CD4-positive, alpha-beta T cell treated with Interleukin-12 subunit alpha and Interleukin-12 subunit beta, for 1 hour (primary cell): ENCODE measurements around the gene ZNF787.
"Not testable (repeated sequence)": the region's sequence is repeated elsewhere in the genome, so short reads cannot be mapped to it uniquely, and the experiment has no call there.

Experiments
- DNase-seq: peaks from one replicate; pipeline ENCODE4 v3.0.0-alpha.2; 2020

The ZNF787 gene

DNA sequence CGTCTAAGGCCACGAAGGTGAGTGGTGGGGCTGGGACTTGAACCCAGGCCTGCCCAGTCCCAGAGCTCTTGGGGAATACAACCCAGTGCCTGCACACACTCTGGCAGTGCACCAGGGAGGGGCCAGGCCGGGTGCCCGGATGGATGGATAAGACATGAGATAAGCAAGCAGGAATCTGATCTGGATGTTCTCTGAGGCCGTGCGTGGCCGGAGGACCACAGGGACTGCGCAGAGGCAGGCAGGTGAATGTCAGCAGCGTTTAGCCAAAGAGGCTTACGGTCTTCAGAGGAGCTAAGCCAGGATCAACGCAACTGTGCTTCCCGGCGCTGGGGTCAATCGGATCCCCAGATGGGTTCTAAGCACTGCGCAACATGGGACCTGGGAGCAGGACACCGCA, 1.5 kb downstream of the ZNF787 start:
- DNase-seq: no peak

DNA sequence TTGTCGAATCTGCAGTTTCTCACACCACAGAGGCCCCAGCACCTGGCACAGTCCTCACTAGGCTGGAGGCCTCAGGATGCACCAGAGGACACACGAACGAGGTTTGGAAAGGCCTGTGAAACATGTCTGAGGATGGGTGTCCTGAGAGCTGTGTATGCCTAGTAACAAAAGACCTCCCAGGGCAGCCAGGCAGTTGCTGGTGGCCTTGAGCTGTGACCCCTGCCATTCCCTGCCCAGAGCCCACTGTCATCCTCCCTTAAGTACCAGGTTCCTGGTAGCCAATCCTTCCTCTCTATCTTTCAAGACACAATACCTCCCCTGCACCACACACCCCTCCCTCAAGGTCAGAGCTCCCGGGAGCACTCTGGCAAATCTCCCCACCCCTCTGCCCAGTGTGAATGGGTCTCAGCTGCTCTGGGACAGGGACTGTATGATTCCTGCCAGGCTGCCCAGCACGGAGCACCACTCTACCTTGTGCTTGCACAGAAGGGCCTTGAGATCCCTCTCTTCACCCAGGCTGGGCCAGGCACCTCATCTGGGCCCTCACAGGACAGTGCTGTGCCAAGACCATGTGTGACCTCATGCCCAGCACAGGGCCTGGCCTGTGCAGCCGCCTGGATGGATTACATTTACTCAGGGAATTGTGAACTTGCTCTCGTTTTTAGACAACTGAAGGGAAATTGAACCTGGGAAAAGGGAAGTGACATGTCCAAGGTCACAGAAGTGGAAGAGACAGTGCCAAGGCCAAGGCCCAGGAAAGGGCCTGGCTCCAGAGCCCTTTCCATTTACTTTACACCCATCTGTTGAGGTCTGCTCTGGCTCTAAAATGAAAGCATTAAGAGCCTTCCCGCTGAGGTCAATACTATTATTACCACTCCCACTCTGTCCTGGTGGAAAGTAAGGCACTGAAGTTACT, 2.2 kb downstream of the ZNF787 start:
- DNase-seq: no peak

DNA sequence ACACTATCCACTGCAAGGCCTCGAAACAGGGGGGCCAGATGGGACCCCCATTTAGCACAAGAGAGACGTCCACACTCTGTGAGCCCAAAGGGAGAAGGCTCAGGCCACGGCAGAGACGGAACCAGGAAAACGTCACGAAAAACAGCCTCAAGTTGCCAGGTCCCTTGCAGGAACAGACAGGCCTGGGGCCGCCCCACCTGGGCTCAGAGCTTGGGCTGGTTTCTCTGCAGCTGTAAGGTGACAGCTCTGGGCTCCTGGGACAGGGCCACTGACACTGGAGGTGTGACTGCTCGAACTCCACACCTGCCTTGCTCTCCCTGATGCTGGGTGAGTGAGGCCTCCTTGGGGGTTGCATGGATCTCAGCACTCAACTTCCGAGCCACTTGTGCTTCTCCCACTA, 3.2 kb downstream of the ZNF787 start:
- no peak for DNase-seq

DNA sequence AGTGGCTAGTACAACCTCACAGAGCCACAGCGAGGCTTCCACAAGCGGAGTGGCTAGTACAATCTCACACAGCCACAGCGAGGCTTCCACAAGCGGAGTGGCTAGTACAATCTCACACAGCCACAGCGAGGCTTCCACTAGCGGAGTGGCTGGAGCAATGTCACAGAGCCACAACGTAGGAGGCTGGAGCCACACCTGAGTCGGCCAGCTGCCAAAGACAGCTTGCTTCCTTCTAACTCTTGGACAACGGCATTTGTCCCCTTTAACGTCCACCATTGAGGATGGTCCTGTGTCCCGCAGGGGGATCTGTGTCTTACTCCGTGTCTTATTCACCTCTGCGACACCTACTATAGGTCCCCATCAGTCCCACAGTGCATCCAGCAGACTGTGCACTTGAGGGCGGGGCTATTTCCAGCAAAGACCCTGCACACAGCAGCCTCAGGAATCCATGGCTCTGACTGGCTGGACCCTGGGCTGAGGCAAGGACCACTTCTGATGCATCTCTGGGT, 3.7 kb downstream of the ZNF787 start:
- DNase-seq: no peak

DNA sequence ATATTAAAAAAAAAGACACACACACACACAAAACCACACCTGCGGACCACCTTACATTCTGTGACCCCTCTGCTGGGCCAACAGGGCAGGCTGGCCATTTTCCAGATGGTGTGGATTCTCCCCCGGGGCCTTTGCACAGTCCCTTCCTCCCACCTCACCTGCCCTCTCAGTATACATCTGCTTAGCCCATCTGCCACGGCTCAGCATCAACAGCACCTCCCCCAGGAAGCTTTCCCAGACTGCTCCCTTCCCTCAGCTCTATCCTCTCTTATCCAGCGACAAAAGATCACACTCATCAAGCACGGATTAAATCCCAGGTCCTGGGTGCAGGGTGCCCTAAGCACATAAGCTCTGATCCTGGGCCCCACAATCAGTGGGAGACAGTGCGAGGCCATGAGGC, 4.5 kb downstream of the ZNF787 start:
- DNase-seq: no peak

DNA sequence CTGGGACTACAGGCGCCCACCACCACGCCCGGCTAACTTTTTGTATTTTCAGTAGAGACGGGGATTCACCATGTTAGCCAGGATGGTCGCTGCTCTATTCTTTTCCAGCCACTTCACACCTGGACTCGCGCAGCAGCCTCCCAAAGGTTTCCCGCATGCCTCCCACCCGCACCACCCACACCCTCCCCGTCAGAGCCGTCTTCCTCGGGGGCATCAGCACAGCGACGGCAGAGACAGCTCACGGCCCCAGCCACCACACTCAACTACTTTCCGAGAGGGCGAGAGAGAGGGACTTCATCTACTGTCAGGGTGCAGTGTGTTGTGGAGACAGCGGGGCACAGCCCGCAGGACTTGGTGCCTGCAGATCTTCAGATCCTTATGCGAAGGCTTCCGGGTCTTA, 5.6 kb downstream of the ZNF787 start:
- DNase-seq: no peak

DNA sequence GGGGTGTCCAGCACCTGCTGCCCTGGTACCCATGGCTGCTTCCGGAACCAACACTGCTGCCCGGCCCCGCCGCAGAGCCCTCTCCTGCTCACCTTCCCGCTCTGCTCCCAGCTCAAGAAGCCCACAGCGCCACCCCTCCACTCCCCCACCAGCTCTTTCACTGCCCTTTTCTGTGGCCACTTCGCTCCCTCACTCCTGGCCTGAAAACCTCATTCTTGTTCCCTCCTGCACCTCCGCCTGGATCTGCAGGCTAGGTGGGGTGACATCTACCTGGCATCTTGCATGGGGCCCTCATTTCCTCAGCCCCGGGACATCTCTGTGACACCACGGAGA, 6.4 kb downstream of the ZNF787 start:
- no peak for DNase-seq

DNA sequence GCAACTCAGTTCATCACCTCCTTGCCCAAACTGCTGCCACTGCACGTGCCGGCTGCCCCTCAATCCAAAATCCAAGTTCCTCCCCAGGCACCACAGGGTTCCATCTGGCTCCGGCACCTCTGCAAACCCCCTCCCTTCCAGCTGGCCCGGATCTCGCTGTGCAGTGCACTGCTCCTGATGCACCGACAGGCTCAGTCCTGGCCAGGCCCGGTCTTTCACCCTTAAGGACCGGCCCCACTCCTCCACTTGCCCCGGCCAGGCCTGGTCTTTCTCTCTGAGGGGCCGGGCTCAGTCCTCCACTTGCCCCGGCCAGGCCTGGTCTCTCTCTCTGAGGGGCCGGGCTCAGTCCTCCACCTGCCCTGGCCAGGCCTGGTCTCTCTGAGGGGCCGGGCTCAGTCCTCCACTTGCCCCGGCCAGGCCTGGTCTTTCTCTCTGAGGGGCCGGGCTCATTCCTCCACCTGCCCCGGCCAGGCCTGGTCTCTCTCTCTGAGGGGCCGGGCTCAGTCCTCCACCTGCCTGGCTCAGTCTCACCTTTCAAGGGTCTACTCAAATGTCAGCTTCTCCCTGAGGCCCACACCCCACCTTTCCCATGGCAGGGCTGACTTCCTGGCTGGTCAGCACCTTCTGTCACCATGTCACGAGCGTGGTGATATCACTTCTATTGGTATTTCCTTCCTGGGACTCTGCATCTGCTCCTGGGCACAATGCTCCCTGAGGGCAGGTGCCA, 6.9 kb downstream of the ZNF787 start:
- no peak for DNase-seq

DNA sequence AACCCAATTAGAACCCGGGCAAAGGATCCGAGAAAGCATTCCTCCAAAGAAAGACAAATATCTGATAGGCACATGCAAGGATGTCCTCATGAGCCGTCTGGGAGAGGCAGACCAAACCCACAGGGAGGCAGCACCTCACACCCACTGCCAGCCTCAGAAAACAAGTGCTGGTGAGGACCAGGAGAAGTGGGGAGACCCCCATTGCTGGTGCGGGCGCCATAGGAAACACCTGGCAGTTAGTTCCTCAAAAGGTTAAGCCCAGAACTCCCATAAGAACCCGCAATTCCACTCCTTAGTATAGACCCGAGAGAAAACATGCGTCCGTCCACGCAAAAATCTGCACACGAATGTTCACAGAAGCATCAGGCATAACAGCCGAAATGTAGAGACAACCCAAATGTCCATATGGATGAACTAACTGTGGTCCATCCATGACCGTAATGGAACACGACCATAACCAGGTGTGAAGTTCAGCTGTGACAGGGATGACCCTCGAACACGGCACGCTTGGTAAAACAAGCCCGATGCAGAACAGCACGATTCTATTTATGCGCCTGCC, 7.9 kb downstream of the ZNF787 start:
- DNase-seq: no peak

DNA sequence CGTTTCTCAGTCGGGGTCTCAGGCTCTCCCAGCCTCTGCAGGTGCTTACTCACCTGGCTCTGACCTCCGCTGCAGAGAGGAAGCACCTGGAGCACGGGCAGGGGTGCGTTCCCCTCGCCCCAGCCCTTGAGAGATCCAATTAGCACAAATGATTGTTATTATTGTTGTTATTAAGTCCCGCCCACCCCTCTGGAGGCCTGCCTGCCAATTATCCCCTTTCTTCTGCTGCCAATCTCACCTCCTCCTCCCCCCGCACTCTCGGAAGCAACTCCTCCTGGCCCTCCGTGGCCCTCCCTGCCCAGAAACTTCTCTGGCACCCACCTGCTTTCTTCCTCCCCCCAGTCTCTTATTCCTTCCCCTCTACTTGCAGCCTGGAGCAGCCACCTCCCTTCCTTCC, 8.8 kb downstream of the ZNF787 start:
- no peak for DNase-seq

DNA sequence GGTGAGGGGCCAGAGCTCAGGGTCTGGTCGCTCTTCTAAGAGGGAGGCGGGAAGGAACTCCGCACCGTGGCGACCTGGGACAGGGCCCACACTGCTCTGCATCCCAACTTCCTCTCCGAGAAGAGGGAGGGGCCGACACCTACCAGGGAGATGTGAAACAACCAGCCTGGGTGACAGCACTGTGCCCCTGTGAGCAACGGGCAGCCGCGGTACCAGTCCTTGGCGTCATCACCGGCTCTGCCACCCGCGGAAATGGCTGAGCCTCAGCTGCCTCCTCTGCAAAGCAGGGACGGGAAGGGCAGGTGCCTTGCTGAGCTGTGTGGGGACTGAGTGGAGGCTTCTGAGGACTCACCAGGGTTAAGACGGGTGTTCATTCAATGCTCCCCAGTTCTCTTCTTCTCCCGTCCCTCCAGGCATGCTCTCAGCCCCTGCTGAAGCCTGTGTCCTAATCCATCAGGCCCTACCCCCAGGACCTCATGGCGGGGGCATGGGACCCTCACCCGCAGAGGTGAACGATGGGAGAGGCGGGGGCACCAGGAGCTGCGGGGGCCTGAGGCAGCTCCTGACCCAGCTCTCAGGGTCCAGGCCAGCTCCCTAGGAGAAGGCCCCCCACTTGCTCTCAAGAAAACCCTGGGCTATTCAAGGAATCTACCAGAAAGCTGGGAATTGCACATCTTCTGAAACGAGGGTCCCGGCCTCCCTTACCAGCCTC, 9.3 kb downstream of the ZNF787 start:
- DNase-seq: peak; percentile 38

DNA sequence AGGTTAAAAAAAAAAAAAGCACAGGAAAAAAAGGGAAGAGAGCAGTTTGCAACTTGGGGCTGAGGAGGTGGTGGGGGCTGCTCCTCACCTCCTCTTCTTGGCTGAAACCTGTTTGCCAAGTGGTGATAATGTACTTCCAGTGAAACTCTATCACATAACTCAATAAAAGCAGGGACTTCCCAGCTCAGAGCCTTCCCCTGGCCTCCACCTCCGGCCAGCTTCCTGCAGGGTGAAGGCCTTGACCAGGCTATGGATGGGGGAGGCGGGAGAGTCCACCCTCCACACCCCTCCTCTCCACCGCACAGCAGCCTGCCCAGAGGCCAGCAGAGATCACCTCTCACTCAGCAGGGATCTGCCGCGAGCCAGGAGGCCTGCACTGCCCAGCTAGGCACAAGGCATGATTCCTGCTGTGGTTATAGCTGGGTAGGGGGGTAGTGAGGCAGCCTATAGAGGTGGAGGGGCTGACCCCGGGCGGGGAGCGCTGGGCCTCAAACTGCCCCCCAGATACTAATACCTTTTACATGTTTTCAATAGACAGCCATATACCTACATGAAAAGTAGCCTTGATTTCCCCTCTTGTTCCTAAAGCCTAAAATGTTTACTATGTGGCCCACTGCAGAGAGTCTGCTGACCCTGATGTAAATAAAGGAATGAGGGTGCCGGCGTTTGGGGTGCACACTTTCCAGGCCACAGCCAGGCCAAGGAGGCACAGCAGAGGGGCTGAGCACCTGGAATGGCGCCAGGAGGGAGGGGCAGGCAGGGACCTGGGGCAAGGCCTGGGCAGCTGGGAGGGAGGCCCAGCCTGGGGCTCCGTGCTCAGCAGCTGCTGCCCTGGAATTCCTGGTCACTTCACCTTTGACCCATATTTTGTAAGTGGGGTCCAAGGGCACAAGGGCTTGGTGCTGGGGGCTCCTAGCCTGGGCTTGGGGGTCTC, 10.3 kb downstream of the ZNF787 start:
- DNase-seq: no peak

DNA sequence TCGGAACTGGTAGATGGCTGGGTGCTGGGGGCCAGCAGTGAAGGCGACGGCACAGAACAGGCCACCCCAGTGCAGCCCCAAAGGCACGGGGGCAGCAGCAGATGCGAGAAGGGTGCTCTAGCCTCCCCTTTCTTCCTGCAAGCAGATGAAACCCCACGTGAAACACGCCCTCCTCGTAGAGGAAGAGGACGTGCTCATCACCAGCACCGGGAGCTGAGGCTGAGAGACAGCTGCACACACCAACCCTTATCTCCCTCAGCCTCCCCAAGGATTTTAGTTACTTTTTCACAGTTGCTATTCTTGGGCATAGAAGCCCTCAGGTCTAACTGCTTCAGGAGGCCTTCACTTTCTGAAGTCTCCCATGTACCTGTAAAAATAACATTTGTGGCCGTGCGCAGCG, 11.9 kb downstream of the ZNF787 start:
- DNase-seq: no peak

DNA sequence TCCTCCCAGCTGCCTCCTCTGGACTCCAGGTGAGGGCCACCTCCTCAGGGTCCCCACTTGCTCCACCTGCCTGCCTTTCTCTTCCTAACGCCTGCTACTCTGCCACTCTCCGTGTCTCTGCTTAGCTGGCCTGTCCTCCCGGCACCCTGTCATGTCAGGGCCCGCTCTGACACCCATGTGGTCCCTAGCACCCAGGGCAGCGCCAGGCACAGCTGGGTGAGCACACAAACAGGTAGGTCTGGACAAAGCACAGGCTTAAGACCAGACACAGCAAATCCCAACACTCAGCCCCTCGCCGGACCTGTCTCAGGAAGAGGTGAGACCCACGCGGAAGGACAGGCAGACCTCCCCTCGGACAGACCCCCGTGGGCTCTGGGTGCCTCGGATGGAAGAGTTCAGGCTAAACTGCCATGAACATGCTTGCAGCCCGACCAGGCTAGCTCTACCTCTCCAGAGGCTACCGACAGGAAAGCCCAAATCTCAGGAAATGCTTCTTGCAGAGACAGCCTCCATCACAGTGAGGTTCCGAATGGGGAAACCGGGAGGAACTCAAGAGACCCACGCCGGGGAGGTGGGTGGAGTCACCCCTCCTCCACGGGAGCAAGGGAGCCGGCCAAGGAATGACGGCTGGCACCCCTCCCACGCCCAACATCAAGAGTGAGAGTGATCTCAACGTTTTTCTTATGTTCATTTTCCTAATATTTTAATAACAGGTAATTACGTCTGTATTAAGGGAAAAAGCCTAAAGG, 12.5 kb downstream of the ZNF787 start:
- no peak for DNase-seq

DNA sequence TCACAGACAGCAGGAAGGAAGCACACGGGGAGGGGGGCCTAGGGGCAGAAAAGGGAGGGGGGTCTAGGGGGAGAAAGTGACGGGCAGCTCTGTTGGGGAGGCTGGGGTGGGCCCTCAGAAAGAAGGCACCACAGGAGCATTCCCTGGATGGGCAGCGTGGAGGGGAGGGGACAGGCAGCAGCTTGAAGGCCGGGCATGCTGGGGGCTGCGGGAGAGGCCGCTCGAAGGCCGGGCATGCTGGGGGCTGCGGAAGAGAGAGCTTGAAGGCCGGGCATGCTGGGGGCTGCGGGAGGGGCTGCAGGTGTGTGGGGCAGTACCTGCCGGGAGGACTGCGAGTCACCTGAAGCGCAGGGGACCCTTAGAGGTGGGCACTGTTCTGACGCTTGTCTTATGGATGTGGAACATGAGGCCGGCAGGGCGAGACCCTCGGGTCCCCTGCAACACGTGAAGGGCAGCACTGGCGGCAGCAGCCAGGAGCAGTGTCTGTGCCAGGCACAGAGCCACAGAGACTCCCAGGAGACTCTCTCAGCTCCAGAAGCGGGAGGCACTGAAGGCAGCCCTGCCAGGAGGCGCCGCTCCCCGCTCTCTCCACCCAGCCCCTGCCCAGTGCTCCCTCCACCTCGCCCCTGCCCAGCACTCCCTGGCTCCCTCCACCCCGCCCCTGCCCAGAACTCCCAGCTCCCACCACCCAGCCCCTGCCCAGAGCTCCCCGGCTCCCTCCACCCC, 13.3 kb downstream of the ZNF787 start:
- no peak for DNase-seq

DNA sequence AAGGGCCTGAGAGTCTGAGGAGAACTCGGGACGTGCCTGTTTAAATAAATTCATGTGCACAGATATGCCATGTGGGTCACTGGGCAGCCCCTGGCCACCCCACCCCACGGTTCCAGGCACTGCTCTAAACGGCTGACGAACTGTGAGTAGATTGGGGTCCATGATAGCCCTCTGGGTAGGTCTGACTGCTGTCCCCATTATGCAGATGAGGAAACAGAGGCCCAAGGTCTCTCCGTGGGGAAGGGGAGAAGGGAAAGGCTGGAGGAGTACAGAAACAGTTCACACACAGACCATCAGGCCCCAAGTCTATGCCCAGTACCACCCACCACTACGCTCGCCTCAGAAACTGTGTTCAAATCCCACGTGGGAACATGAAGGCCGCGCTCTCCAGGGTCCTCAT, 14.1 kb downstream of the ZNF787 start:
- no peak for DNase-seq

DNA sequence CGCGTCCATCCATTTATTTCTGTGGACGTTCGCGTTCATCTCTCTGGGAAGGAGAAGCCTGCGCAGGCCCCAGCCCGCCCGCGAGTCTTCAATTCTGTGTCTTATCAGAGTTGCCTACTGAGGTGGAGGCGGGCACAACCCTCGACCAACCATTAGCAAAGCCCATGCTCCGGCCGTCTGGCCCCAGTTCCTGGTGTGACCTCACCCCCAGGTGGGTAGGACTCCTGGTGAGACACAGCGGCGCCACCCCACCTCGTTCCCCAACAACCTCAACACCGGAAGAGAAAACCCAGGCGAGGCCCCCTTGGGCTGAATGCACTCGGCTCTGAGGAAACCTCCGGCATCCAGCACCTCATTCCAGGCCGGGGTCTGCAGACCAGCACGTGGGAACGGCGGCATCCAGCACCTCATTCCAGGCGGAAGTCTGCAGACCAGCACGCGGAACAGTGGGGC, 14.7 kb downstream of the ZNF787 start:
- DNase-seq: no peak

DNA sequence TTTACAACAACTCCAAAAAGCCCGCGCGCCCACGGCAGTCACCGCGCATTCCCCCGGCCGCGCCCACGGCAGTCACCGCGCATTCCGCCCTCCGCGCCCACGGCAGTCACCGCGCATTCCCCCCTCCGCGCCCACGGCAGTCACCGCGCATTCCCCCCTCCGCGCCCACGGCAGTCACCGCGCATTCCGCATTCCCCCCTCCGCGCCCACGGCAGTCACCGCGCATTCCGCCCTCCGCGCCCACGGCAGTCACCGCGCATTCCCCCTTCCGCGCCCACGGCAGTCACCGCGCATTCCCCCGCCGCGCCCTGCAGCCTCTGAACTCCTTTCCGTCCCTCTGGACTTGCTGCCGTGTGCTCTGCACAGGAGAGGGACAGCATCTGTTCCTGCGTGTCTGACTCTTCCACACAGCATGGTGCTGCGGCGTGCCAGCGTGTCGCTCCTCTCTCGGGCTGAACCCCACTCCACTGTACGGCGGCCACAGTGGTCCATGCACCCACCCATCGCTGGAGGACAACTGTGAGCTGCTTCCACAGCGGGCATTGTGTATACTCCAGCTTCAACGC, 15.2 kb downstream of the ZNF787 start:
- DNase-seq: not testable (repeated sequence)

DNA sequence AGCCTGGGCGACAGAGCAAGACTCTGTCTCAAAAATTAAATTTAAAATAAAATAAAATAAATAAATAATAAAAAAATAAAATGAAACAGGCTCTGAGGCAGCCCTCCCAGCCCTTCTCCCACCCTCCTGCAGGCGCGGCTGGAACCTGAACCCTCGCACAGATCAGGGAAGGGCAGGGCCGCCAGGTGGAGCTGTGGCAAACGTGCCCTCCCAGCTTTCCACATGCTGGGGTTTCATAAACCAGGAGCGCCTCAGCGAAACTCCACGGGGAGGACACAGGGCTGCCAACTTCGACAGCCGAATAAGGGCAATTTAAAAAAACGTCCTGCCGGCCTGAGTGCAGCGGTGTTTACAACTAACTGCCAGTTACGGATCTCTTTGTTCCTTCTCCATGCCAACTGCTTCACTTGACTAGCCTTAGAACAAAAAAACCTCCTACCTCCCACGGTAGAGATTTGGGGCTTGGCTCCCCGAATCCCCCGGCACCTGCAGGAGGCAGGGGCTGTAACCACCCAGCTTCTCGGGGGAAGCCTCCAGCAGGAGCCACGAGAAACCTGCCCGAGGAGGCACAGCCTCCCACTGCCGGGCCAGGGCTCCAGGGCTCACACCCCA, 15.9 kb downstream of the ZNF787 start:
- DNase-seq: peak; percentile 48

DNA sequence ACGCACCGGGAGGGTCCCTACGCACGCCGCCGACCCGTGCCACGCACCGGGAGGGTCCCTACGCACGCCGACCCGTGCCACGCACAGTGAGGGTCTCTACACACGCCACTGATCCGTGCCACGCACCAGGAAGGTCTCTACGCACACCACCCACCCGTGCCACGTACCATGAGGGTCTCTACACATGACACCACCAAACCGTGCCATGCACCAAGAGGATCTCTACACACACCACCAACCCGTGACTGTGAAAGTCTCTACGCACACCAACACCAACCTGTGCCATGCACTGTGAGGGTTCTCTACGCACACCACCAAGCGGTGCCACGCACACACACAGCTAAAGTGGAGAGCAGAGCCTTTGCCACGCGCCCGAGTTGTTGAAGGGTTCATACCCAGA, 16.7 kb downstream of the ZNF787 start:
- no peak for DNase-seq
